Breast epithelium (tissue), 3 donors: Measurements from ENCODE around the gene IRF6.

Experiments used
- CTCF ChIP-seq, 3 donors: fragments of 450-650 bp; IDR thresholded peaks; one replicate each; pipeline ENCODE4 v1.5.1; 2016 to 2017; ENCODE audit warnings: antibody characterized with exemption in 3 of 3, mild to moderate bottlenecking in 3 of 3, moderate library complexity in 3 of 3
- POLR2AphosphoS5 ChIP-seq, 3 donors: sonication (generic); formaldehyde crosslinking; IDR thresholded peaks; one replicate each; pipeline ENCODE4 v1.6.1; 2017; ENCODE audit warnings: antibody characterized with exemption in 3 of 3

- no peak for TF ChIP-seq CTCF (IDR thresholded peaks at IDR 0.05)
- no peak for TF ChIP-seq POLR2AphosphoS5 (IDR thresholded peaks at IDR 0.05)
Measured at GRCh38 chr1:209770636-209771415, 35.1 kb downstream of the IRF6 start.
